Measurements from ENCODE around the gene CDC25C. TPM values are rescaled to one million over a fixed set of nuclear protein-coding genes. Genes with fewer than 3 reads are reported as not detected.

CDC25C gene
- total RNA-seq, 1 experiment from 2014 or later = 36.2 TPM

DNA sequence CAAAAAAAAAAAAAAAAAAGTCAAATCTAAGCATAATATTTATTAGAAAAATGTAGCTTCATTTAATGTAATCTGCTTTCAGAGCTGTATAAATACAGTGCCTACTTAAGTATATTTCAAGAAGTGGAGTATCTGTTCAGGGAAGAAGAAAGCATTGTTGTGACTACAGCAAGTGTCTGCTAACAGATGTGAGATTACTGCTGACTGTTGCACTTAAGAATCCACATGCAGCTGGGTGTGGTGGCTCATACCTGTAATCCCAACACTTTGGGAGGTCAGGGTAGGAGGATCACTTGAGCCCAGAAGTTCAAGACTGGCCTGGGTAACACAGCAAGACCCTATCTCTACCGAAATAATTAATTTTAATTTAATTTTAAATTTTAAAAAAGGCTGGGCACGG, 39.9 kb upstream of the CDC25C start:
- H3K4me1 ChIP-seq (replicated peaks; ENCODE audit: insufficient read depth) = no peaks in the 10 kb centered on the region
- no peak overlapping the region for H2AFZ ChIP-seq
- peaks cover 33% of the 10 kb centered on the region for H4K20me1 ChIP-seq (ENCODE audit: insufficient read depth)
- H3K79me2 ChIP-seq (ENCODE audit: low read depth) = peaks cover 46% of the 10 kb centered on the region
- no peak for DNase-seq
- ChIA-PET CTCF (interaction anchor here (0.5 to 0.6 kb wide), 3 partner anchors 78 to 922 kb away, joined by 3 to 7 read pairs (median 5); partner anchors contain the start of gene MATR3), POLR2A (ENCODE audit: unreplicated experiment) (interaction anchor here (0.5 to 0.6 kb wide), 2 partner anchors 62 to 448 kb away, joined by 4 to 5 read pairs; no protein-coding TSS in a partner anchor)
- peaks cover 4% of the 10 kb centered on the region; the same call in 1 of the 2 replicates for H3K36me3 ChIP-seq (ENCODE audit: low read depth)
- no peak overlapping the region for H3K4me3 ChIP-seq
- BruUV-seq (replicated peaks) = no TSS peak
- H3K9me2 ChIP-seq (ENCODE audit: insufficient read depth) = no peaks in the 10 kb centered on the region
- H3K9me3 ChIP-seq (ENCODE audit: insufficient read depth, low read depth) = no peaks in the 10 kb centered on the region
- intact Hi-C loops (cut with micrococcal nuclease; ENCODE audit: unreplicated experiment) = no loop called here
- H3K4me2 ChIP-seq = no peak overlapping the region
- H3F3A ChIP-seq (ENCODE audit: insufficient read depth, low read depth) = no peaks in the 10 kb centered on the region
- TF ChIP-seq, protein P1, sequence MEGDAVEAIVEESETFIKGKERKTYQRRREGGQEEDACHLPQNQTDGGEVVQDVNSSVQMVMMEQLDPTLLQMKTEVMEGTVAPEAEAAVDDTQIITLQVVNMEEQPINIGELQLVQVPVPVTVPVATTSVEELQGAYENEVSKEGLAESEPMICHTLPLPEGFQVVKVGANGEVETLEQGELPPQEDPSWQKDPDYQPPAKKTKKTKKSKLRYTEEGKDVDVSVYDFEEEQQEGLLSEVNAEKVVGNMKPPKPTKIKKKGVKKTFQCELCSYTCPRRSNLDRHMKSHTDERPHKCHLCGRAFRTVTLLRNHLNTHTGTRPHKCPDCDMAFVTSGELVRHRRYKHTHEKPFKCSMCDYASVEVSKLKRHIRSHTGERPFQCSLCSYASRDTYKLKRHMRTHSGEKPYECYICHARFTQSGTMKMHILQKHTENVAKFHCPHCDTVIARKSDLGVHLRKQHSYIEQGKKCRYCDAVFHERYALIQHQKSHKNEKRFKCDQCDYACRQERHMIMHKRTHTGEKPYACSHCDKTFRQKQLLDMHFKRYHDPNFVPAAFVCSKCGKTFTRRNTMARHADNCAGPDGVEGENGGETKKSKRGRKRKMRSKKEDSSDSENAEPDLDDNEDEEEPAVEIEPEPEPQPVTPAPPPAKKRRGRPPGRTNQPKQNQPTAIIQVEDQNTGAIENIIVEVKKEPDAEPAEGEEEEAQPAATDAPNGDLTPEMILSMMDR (conservative IDR thresholded peaks at IDR 0.05) = no peak
- TF ChIP-seq EZH2 (IDR thresholded peaks at IDR 0.05; ENCODE audit: low read depth) = no peak
- H3K27ac ChIP-seq = no peak overlapping the region
- H3K27me3 ChIP-seq (ENCODE audit: insufficient read depth, low read depth) = no peaks in the 10 kb centered on the region

DNA sequence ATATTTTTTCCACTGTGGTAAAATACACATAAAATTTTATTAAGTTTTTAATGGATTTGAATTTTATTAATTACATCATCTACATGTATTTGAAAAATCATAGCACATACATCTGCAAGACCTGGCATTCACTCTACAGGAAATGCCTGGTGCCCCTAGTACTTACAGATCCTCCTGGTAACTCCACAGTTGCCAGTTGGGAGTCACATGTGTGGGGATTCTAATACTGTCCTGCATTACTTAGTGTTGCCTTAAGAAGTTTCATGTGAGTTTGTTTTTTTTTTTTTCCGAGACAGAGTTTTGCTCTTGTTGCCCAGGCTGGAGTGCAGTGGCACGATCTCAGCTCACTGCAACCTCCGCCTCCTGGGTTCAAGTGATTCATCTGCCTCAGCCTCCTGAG, 38.9 kb upstream of the CDC25C start:
- intact Hi-C loops (cut with micrococcal nuclease; ENCODE audit: unreplicated experiment) = no loop called here
- no peak overlapping the region for H3K4me3 ChIP-seq
- H3K27ac ChIP-seq = no peak overlapping the region
- no peak overlapping the region for H2AFZ ChIP-seq
- H3K36me3 ChIP-seq (ENCODE audit: low read depth) = peaks cover 4% of the 10 kb centered on the region; the same call in 1 of the 2 replicates
- H3K9me3 ChIP-seq (ENCODE audit: insufficient read depth, low read depth) = no peaks in the 10 kb centered on the region
- no peaks in the 10 kb centered on the region for H3F3A ChIP-seq (ENCODE audit: insufficient read depth, low read depth)
- BruUV-seq (replicated peaks) = no TSS peak
- TF ChIP-seq EZH2 (IDR thresholded peaks at IDR 0.05; ENCODE audit: low read depth) = no peak
- TF ChIP-seq, protein P1 (conservative IDR thresholded peaks at IDR 0.05) = no peak
- no peaks in the 10 kb centered on the region for H3K9me2 ChIP-seq (ENCODE audit: insufficient read depth)
- H3K27me3 ChIP-seq (ENCODE audit: insufficient read depth, low read depth) = no peaks in the 10 kb centered on the region
- DNase-seq = no peak
- H3K79me2 ChIP-seq (ENCODE audit: low read depth) = peaks cover 56% of the 10 kb centered on the region
- POLR2A ChIA-PET (ENCODE audit: unreplicated experiment) = interaction anchor here (0.5 to 0.7 kb wide), 2 partner anchors 126 to 148 kb away, joined by 3 to 20 read pairs; no protein-coding TSS in a partner anchor
- H3K4me1 ChIP-seq (replicated peaks; ENCODE audit: insufficient read depth) = no peaks in the 10 kb centered on the region
- H3K4me2 ChIP-seq = no peak overlapping the region
- H4K20me1 ChIP-seq (ENCODE audit: insufficient read depth) = peaks cover 39% of the 10 kb centered on the region
- CTCF ChIA-PET = interaction anchor here (0.6 to 1.1 kb wide), 2 partner anchors 68 to 1014 kb away, joined by 4 to 5 read pairs; no protein-coding TSS in a partner anchor

DNA sequence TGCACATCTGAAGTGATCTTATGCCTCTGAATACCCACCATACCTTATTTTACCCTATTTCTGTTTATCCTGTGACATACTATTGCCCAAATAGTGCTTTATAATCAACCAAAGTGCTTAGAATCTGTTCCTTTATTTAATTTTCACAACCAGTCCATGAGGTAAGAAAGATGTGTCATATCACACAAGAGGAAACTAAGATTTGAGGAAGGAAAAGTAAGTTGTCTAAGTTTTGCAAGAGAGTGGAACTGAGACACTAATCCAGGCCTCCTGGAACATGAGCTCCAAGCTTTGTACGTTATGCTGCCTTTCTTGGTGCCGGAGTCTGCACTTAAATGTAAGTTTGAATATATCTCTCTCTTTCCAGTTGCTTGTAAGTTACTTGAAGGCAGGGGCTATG, 38.1 kb upstream of the CDC25C start:
- intact Hi-C loops (cut with micrococcal nuclease; ENCODE audit: unreplicated experiment) = no loop called here
- peaks cover 44% of the 10 kb centered on the region for H4K20me1 ChIP-seq (ENCODE audit: insufficient read depth)
- no peaks in the 10 kb centered on the region for H3F3A ChIP-seq (ENCODE audit: insufficient read depth, low read depth)
- H3K27me3 ChIP-seq (ENCODE audit: insufficient read depth, low read depth) = no peaks in the 10 kb centered on the region
- no TSS peak for BruUV-seq (replicated peaks)
- no peak overlapping the region for H3K4me2 ChIP-seq
- no peaks in the 10 kb centered on the region for H3K4me1 ChIP-seq (replicated peaks; ENCODE audit: insufficient read depth)
- CTCF ChIA-PET = interaction anchor here (0.6 kb wide), 1 partner anchor 32 kb away, joined by 4 read pairs; no protein-coding TSS in a partner anchor
- H3K4me3 ChIP-seq = no peak overlapping the region
- H2AFZ ChIP-seq = no peak overlapping the region
- TF ChIP-seq, protein P1 (conservative IDR thresholded peaks at IDR 0.05) = no peak
- no peak for TF ChIP-seq EZH2 (IDR thresholded peaks at IDR 0.05; ENCODE audit: low read depth)
- 0 out of 2 replicates have a peak, but pooled peaks cover under 1% of the 10 kb centered on the region for H3K36me3 ChIP-seq (ENCODE audit: low read depth)
- no peaks in the 10 kb centered on the region for H3K9me2 ChIP-seq (ENCODE audit: insufficient read depth)
- DNase-seq = no peak
- POLR2A ChIA-PET (ENCODE audit: unreplicated experiment) = no interaction called here
- H3K79me2 ChIP-seq (ENCODE audit: low read depth) = peaks cover 64% of the 10 kb centered on the region
- no peaks in the 10 kb centered on the region for H3K9me3 ChIP-seq (ENCODE audit: insufficient read depth, low read depth)
- H3K27ac ChIP-seq = no peak overlapping the region

All from PC-9 (cell line).